UCSD-AML1 (cell line): Measurements from ENCODE around the gene CCDC57.

ENCODE experiments used
- DNase-seq: peaks from one replicate; lab custom pipeline; 2025; ENCODE audit not compliant: unreplicated experiment; lab: John Stamatoyannopoulos, UW

The CCDC57 gene

DNA sequence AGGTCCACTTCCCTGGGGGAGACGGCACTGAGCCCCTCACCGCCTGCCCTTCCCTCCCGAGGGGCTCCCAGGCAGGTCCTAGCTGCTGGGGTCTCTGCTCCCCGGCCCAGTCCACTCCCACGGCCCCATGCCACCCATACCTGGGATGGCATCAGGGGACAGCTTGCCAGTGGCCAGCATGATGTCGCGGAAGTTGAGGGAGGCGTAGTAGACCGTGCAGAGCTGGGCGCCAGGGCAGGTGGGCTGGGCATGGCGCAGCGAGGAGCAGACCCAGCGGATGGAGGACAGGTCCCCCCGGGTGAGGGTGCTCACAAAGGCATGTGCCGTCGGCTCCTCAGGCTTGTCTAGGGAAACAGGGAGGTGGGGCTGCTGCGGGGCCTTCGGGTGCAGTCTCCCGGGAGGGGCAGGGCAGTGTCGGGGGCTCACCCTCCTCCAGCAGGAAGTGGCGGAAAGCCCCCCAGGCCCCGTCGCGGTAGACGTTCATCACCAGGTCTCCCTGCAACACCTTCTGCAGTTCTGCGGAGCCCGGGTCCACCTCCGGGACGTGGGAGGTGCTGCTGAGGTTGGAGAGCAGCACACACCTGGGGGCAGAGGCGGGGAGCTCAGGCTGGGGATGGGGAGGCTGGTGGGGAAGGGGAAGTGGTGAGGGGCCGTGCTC, 128.1 kb downstream of the CCDC57 start:
- no peak for DNase-seq

- no peak for DNase-seq
These were observed 128.9 kb downstream of the CCDC57 start for GRCh38 chr17:82083533-82084359.

DNA sequence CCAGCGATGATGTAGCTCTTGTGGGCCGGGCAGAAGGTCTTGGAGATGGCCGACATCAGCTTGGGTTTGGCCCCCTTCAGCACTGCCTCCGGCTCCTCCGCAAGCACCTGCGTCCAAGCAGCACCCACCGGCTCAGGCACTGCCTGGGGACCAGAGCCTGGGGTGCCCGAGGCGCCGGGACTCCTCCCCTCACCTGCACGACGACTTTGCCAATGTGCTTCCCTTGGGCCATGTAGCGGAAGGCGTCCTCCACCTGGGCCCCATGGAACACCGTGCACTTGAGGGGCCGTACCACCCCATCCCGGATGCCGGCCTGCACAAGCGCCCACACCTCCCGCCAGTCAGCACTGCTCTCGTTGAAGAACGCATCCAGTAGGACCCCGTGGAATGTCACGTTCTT, 129.6 kb downstream of the CCDC57 start:
- no peak for DNase-seq

- DNase-seq, result no peak
These were observed 130.2 kb downstream of the CCDC57 start for GRCh38 chr17:82082456-82082855.

- no peak for DNase-seq
These were observed 130.7 kb downstream of the CCDC57 start for GRCh38 chr17:82081966-82082365.

DNA sequence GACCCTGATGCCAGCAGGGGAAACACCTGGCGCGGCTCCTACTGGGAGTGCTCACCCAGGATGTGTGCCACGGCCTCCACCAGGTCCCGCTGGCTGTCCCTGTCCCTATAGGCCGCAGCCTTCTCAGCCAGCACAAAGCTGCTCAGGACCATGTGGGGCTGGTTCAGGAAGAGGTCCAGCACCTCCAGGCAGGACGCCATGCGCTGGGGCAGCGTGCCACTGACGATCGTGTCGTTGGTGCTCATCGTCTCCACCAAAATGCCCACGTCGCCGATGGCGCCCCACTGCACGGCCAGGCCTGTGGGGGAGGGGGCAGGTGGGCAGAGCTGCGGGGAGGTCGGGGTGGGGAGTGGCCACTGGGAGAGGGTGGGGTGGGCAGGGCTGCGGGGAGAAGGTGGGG, 131.1 kb downstream of the CCDC57 start:
- DNase-seq, result no peak

DNA sequence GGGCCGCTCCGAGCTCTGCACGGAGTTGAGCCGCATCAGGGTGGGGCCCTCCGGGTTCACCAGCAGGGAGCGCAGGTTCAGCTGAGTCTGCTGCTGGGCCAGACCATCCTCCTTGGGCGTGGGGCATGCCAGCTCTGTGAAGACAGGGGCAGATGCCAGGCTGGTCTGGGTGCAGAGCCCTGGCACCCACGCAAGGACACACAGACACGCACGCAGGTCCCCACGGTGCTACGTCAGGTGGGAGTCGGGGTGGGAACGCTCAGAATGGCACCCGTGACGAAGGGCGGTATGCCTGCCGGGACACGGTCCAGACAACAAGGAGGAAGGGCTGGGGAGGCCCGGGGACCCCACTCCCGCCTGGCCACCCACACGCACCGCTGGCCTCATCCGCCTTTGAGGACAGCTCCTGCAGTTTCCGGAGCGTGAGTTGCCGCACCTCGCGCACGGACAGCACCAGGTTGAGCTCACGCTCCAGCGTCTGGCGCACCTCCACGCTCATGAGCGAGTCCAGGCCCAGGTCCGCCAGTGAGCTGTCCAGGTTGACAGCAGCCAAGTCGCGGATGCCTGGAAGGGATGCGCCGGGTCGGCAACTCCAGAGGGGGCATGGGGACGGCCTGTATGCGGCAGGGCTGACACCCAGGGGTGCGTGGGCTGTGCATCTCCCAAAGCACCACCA, 131.7 kb downstream of the CCDC57 start:
- DNase-seq, result no peak

GRCh38 chr17:82080048-82080788, 132.4 kb downstream of the CCDC57 start:
- no peak for DNase-seq

- DNase-seq, result no peak
These were observed 133.5 kb downstream of the CCDC57 start for GRCh38 chr17:82079001-82079677.

DNA sequence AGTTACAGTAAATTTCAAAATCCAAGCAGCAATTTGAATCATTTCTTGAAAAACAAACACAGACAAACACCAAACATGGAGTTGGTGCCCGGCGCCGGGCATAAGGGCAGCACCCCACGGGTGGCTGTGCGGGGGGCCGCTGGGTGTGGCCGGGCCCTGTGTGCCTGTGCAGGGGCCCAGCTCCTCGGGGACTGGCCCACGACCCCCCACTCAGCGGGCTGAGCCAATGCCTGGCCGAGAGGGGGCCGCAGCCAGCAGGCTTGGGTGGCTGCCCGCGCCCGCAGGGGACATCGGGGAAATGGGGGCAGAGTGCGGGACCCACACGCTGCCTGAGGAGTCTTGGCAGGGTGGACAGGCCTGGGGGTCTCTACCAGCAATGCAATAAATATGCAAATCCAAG, 134.2 kb downstream of the CCDC57 start:
- DNase-seq, result no peak

GRCh38 chr17:82077617-82078358, 134.9 kb downstream of the CCDC57 start:
- DNase-seq, result no peak

- DNase-seq, result no peak
These were observed 135.7 kb downstream of the CCDC57 start for GRCh38 chr17:82076785-82077591.

GRCh38 chr17:82076018-82076784, 136.4 kb downstream of the CCDC57 start:
- no peak for DNase-seq

DNA sequence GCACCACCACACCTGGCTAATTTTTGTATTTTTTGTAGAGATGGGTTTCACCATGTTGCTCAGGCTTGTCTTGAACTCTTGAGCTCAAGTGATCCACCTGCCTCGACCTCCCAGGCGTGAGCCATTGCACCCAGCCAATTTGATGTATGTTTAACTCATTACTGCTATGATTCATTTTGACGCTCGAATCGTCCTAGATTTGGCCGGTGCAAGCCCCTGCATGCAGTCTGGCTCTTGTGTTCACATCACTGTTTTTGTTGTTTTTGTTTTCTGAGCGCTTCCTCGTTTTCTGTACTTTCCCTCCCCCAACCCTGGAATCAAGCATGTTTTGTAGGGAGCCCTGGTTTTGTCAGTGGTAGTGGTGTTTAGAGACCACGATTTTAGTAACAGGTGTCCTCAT, 139.2 kb downstream of the CCDC57 start:
- no peak for DNase-seq

- DNase-seq, result no peak
These were observed 139.8 kb downstream of the CCDC57 start for GRCh38 chr17:82072827-82073226.

- no peak for DNase-seq
These were observed 142.0 kb downstream of the CCDC57 start for GRCh38 chr17:82070611-82071010.

- peak; percentile 77 for DNase-seq
These were observed 146.9 kb downstream of the CCDC57 start, which contains the start of gene DUS1L for GRCh38 chr17:82065638-82066303. Gene DUS1L (minus strand): TSS chr17:82065804. CDS start chr17:82065059, 745 bp downstream.

- peak; percentile 35 for DNase-seq
These were observed 147.4 kb downstream of the CCDC57 start for GRCh38 chr17:82065193-82065637.
